Sciatic nerve (tissue), 2 donors: ENCODE results near the gene KIF21A. TPM values are rescaled to one million over a fixed set of nuclear protein-coding genes. Genes with fewer than 3 reads are reported as not detected.

ENCODE experiments used
- ATAC-seq: fragments of 200-7000 bp; cut with Tn5 transposase; one replicate; pipeline ENCODE4 v1.9.1; 2020; ENCODE audit warnings: mild to moderate bottlenecking, moderate library complexity
- DNase-seq: peaks from one replicate; pipeline ENCODE4 v3.0.0-alpha.2; 2020; ENCODE audit warnings: low spot score
- intact Hi-C: fragments of 100-400 bp; cut with DNase I; formaldehyde crosslinking; loops from one replicate; pipeline ENCODE4 v1.14.2; 2022
- total RNA-seq: library from RNA; stranded (reverse); fragmentation: NEBNext Ultra II Directional; extraction: Animal tissue kit (Norgen Biotek cat#: 25700); gene quantifications from one replicate; pipeline ENCODE4 v1.2.1, GENCODE V29; 2021
- donor health status: DM: no; HTN: no; CAD: no.
- donor health status: DM: no; HTN: no; CAD: no.

Gene KIF21A
- total RNA-seq, 1 donor from 2014 or later = 31.1 TPM

DNA sequence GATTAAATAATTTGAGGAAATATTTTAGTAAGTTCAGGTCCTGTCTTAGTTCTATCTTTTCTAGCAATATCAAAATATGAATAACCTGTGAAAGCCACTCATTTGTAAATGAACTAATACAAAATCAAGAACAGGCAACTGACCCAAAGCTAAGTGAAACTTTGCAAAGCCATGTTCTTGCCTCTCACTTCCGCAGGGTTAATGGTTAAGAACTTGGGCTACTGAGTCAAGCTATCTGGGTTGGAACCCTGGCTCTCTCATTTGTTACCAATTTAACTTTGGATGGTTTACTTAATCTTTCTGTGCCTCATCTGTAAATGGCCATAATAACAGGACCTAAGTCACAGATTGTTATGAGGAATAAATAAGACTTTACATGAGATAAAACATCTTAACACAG is 2.8 kb downstream of the KIF21A start:
- ATAC-seq (no peak), DNase-seq (no peak)
- intact Hi-C loops = no loop called here

DNA sequence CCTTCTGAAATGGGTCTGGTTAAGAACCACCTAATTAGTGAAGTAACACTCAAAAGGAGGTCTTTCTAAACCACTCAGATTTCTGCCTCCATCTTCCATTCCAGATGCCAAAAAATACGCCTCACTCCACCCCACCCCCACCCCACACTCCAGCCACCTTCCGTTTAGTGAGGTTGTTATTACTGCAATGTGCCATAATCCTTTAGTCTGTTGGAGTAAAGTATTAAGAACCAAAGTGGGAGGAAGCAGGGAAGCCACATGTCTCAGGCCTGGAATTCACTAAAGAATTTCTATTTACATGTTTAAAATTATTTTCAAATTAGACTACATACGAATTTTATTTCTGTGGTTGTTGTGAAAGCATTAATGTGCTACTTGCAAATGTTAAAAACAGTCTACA is 7.4 kb downstream of the KIF21A start:
- intact Hi-C loops = no loop called here
- ATAC-seq (no peak), DNase-seq (no peak)

DNA sequence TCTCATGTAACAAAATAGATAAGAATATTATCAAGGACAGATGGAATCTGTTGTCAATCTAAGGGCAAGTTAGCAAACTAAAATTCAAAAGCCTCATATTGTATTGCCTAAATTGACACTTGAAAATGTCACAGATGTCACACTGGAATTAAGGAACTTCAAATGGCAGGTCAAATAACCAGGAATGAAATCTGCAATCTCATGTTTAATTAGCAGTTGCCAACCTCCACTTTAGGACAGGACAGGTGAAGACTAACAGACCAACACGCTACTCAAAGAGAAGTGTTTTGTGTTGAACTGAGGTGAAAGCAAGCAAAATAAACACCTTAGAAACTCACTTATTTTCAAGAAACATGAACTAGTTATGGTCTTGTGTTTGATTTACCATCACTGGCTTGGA is 11.1 kb downstream of the KIF21A start:
- DNase-seq = no peak
- intact Hi-C loops = no loop called here
- ATAC-seq = no peak

DNA sequence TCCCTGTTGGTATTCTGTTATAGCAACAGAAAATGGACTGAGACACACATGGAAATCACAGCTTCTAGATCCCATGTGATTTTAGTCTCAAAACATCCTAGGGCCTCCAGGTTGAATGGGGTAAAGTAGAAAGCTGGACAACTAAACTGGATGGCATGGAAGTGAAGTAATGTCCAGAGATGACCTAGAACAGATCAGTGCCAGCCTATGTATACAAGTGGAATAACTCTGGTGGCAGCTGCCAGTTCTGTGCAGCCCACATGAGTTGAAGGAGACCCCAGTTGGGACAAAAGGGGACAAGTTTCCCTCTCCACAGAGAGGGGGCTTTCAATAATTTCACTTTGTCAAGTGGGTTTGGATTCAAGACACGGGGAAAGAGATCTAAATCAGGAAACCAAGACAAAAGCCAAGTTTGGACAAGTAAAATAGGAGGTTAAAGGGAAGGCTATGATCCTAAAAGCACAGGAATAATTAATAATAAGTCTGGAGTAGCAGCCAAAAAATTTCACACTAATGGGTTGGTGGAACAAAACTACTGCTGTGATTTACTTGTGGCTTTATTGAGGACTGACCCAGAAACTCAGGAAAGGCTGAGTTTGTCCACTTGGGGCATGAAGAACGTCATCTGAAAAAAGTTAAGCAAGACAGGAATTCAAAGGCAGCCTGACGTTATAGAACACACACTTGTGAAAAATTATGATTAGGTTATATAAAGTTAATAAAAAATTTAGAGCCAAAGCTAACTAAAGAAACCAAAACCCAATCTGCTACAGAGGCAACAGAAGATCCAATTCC is 11.7 kb downstream of the KIF21A start:
- ATAC-seq (no peak), DNase-seq (no peak)
- intact Hi-C loops = no loop called here

DNA sequence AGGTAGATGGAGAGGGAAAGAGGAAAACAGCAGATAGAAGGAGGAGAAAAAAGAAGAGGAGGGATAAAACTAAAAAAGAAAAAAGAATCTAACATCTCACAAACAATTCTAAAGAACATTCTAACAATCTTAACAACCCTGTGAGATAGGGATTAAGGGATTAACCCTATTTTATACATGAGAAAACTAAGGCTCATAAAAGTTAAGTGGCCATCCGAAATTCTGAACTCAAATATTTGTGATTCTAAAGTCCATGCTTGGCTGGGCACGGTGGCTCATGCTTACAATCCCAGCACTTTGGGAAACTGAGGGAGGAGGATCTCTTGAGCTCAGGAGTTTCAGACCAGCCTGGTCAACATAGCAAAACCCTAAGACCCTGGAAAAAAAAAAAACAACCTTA is 13.1 kb downstream of the KIF21A start:
- intact Hi-C loops = no loop called here
- ATAC-seq (no peak), DNase-seq (no peak)

DNA sequence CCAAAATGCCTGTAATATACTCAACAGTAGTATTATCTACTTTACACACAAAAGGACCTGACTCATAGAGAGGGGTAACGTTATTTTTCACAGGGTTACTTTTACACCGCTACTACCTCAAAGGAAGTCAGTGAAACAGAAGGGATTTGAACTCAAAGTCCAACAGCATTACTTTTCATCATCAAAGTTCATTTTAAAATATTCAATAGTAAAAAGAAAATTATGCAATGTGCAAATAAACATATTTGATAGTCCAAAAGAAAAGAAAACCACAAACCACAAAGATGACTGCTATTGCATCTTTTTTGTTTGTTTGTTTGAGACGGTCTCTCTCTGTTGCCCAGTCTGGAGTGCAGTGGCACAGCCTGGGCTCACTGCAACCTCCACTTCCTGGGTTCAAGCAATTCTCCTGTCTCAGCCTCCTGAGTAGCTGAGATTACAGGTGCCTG is 15.5 kb downstream of the KIF21A start:
- intact Hi-C loops = no loop called here
- ATAC-seq = no peak

DNA sequence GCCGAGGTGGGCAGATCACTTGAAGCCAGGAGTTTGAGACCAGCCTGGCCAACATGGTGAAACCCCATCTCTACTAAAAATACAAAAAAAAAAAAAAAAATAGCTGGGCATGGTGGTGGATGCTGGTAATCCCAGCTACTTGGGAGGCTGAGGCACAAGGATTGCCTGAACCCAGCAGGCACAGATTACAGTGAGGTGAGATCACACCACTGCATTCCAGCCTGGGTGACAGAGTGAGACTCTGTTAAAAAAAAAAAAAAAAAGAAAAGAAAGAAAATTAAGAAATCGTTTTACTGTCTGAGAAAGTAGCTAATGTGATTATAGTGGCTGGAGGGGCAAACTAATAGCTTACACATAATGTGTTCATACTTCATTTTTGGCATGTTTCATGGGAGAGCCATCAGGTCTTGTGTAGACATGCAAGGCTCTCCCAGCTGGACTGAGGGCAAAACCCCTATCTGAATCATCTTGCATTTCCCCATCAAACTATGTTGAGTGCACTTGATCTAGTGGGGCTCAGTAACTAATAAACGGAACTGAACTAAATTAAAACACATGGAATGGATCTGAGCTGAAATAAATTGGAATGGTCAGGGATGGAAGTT is 16.2 kb downstream of the KIF21A start:
- DNase-seq (no peak), ATAC-seq (no peak)
- intact Hi-C loops = no loop called here

More for the DNA sequence above, 15.5 kb downstream of the KIF21A start:
- no peak for DNase-seq

DNA sequence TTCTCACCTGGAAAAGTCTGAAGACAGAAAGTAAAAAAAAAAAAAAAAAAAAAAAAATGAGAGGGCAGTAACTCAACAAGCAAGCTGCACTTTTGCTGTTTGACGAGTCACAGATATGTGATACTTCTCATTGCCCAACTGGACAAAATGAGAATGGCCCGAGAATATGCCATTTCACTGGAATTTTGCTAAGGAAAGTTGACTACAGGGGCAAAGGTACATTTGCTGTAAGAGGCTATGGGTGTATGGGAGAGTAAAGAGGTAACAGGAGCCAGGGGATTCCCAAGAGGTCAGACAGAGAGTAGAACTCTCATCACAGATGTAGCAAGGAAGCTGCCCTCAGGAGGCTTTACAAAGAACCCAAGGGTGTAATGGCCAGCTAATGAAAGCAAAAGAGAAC is 22.9 kb downstream of the KIF21A start:
- intact Hi-C loops = no loop called here
- no peak for ATAC-seq
- no peak for DNase-seq

DNA sequence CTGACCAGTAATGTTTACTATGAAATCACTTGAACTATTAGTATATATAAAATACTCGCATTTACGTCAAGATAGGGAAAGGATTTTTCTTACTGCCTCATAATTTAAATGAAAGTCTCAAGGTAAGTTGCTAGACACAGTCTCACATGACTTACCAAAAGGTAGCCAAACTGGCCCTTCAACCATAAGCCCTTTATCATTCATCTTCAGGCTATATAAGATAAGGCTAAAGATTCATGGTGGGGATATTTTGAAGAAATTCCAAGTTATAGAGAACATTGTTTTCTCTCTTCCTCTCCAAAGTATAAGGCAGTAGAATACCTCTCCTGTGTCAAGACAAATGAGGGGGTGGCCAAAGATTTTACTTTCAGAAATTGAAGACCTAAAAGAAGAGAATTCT is 23.4 kb downstream of the KIF21A start:
- ATAC-seq = no peak
- intact Hi-C loops = no loop called here
- DNase-seq = no peak

DNA sequence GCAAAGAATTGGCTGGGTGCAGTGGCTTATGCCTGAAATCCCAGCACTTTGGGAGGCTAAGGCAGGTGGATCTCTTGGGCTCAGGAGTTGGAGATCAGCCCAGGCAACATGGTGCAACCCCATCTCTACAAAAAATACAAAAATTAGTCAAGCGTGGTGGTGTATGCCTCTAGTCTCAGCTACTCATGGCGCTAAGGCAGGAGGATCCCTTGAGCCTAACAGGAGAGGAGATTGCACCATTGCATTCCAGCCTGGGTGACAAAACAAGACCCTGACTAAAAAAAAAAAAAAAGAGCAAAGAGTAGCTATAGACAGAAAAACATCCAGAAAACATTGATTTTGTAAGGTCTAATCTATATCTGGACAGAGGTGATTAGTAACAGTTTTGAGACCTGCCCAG is 25.0 kb downstream of the KIF21A start:
- intact Hi-C loops = no loop called here
- DNase-seq (no peak), ATAC-seq (no peak)

DNA sequence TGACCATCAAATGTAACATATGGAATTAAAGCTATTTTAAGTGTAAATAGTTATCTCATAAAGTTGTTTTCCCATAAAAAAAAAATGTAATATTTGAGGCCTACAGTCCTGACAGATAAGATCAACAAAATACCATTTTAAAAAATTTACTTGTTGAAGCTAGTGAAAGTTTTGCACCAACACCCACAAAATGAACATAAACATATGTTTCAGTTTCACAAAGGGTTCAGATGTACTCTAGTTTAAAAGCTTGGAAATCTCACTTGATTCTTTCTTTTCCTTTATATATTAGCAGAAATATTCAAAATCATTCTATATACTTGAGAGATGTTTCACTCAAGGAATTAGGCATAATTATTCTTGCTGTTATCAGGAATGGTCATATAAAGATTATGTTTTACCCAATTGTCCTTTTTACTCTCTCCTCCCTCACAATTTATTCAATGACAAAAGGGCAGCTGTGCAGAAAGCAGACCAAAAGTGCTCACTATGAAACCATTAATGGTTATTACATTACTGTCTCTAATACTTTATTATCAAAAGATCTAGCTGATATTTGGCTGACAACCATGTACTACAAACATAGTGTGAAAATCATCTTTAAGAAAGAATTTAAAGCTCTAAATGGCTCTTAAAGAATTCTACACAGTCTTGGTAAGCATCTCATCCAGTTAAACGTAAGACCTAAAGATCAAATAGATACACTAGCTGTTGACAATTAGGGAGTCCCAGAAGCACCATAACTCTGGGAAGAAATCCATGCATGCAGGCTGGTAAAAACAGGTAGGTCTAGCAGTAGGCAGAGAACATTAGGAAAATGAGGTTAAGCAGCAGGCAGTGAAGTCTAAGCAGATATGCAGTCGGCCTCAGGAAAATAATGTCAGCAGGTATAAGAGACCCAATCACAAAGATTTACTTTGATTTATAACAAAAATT is 28.8 kb downstream of the KIF21A start:
- DNase-seq (no peak), ATAC-seq (no peak)
- intact Hi-C loops = no loop called here

DNA sequence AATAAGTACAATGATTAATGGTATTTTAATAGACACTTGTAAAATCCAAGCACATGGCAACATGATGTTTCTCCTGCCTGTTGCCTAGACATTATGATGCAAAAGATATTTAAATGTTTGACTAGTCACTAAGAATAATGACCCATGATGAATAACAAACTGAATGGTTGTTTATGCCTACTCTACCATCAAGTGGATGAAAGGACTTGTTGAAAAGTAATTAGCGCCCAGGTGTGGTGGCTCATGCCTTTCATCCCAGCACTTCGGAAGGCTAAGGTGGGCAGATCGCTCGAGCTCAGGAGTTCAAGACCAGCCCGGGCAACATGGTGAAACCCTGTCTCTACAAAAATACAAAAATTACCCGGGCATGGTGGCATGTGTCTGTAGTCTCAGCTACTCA is 30.7 kb downstream of the KIF21A start:
- intact Hi-C loops = no loop called here
- ATAC-seq = no peak
- no peak for DNase-seq

DNA sequence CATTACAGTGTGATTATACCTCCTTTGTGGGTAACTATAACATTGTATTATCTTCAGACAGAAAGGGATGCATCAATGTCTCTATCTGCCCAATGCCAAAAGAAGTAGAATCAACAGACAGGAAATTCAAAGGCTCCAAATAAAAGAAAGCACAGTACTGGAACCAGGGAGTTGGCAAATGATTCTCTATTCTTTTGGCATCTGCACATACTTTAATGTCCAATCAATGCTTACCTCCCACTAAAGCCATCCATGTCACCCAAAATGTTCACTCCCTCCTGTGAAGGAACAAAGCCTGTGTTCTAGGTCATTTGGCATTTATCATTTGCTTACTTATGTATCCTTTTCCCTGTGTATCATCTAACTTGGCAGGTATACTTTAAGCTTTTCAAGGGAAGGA is 36.7 kb downstream of the KIF21A start:
- DNase-seq = no peak
- intact Hi-C loops = no loop called here
- no peak for ATAC-seq

DNA sequence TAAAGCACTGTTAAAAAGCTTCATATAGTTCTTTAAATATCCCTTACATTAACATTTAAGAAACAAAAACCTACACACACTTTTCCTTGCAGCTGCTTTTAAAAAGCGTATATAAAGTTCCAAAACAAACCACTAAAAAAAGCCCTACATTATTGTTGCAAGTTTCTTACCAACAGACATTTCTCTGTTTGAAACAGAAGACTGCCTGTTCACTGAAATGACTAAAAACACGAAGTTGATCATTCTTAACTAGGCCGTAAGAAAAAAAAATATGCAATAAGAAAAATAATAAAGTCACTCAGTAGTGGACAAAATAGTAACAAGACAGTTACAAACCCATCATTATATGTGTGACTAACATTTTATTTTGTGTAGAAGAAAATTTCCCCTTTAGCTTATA is 37.3 kb downstream of the KIF21A start:
- DNase-seq (no peak), ATAC-seq (peak; percentile 20)
- intact Hi-C loops = no loop called here

DNA sequence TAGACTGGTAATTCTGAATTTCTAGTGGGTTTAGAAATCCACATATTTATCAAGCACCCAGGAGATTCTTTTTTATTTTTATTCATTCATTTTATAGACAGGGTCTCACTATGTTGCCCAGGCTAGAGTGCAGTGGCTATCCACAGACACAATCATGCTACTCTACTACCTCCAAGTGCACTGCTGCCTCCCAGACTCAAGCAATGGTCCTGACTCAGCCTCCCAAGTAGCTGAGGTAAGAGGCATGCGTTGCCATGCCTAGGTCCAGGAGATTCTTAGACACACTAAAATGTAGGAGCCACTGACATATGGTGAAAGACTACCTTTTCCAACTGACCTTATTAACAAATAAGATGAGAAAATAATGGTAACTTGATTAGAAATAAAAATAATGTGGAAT is 38.9 kb downstream of the KIF21A start:
- intact Hi-C loops = no loop called here
- DNase-seq (no peak), ATAC-seq (no peak)

DNA sequence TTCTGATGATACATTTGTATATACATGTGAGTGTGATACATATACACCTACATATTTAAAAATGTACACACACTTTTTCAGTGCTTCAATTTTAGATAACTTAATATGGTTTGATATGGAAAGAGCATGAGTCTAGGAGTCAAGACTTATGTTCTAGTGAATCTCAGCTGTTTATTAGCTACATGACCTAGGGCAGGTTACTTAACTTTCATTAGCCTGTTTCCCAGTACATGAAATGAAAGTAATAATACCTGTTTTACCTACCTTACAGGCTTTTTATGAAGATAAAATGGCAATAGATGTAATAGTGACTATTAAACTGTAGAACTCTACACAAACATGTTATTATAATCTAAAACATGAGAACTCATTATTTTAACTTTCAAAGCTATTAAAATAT is 39.5 kb downstream of the KIF21A start:
- DNase-seq = no peak
- intact Hi-C loops = no loop called here
- ATAC-seq = no peak

DNA sequence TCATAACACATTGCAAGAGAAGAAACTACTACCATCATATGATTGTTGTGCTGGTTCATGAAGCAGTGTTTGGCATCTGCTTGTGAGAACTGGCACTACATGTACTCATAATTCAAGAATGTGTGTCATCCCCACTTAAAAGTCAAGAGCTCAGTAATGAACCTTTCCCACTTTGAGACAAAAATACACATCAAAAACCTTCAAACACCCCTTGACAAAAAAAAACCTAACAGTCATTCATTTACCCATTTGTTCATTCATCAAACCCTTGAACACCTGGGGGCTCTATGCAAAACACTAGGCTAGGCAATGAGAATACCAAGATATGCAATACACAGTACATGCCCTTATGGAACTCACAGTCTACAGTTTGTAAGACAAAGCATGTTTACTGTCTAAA is 40.0 kb downstream of the KIF21A start:
- intact Hi-C loops = no loop called here
- DNase-seq = no peak
- ATAC-seq = no peak

DNA sequence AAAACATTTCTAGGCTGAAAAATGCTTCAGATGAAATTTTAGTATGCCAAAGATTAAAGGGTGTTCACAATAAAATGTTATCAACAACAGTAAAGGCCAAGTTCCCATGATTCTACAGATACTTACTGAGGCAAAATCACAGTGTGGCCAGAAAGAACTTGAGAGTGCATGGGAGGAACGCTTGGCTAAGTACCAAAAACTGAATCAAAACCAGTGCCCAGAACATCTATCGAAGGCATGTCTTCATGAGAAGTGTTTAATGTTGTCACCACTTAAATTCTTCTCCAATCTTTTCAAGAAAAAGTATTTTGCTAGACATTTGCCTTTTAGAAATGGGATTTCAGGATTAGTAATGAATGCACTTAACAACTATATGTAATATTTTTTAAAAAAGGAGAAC is 41.5 kb downstream of the KIF21A start:
- intact Hi-C loops = no loop called here
- ATAC-seq = no peak
- DNase-seq = no peak

DNA sequence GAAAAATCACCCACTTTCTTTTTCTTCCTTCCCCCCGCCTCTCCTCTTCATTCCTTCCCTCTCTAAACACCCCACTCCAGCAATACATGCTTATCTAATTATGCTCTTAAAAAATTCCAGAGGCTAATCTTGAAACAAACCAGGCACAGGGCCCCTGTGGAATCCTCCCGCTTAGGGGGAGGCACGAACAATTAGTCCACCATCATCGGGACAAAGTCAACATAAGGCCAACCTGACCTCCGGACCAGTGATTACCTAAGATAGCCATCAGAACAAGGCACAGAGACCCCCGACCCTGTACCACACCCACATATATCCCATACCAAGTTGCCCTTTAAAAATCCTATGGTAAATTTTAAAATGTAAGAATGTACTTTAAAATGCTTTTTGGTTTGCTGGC is 47.1 kb downstream of the KIF21A start:
- DNase-seq (no peak), ATAC-seq (no peak)
- intact Hi-C loops = no loop called here

DNA sequence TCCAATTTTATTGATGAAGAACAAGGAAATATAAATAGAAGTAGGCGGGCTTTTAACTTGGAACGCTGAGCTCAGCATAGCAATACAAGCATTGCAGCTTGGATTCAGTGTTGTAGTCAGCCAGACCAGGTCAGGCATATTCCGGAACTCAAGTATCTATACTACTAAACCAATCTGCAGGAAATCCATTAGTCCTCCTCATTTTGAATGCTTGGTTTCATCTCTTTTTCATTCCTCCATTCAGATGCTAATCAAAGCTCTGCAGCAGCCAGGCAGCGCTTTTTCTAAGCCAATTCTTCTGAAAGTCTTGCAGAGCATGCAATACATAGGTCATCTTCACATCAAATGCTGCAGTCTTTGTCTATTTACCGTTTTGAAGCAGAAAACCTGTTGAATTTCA is 49.0 kb downstream of the KIF21A start:
- no peak for DNase-seq
- intact Hi-C loops = no loop called here
- no peak for ATAC-seq
